ENCODE measurements around the gene TBC1D22A. TPM values are rescaled to one million over a fixed set of nuclear protein-coding genes. Genes with fewer than 3 reads are reported as not detected.

The TBC1D22A gene
- total and polyA plus RNA-seq, 10 of the 15 experiments (the other 5 are each of a cell fraction or from before 2014, with no cell fraction given), result 0.63 to 44.7 (median 27.4) TPM

GRCh38 chr22:46997311-46997970, 235.0 kb downstream of the TBC1D22A start (continued):
- TF ChIP-seq ZNF687 (IDR thresholded peaks at IDR 0.05), result no peak

GRCh38 chr22:46998331-46998730, 235.9 kb downstream of the TBC1D22A start:
- ChIA-PET RAD21 (ENCODE audit: unreplicated experiment) (no interaction called here), CTCF (no interaction called here), SMC1A (ENCODE audit: uncharacterized antibody, unreplicated experiment) (no interaction called here), POLR2A (no interaction called here)
- H3K27me3 ChIP-seq (replicated peaks in 1 of 2; ENCODE audit: control insufficient read depth in 2 of 2, insufficient read depth in 2 of 2, low read length in 1 of 2), result no peaks in the 10 kb centered on the region
- FAIRE-seq (no peak), ATAC-seq (no peak), DNase-seq (ENCODE audit: low read depth, low spot score) (no peak)
- H3K4me1 ChIP-seq (ENCODE audit: control insufficient read depth, insufficient read depth, low read length), result peaks cover 9% of the 10 kb centered on the region
- no peak overlapping the region for H2AFZ ChIP-seq (ENCODE audit: control insufficient read depth, low read depth, low read length)
- H3K9ac ChIP-seq (ENCODE audit: control insufficient read depth, insufficient read depth, low read length), result no peak overlapping the region
- no peak overlapping the region for H3K4me2 ChIP-seq (ENCODE audit: control insufficient read depth, insufficient read depth)
- BruUV-seq (replicated peaks), result no TSS peak
- H3K36me3 ChIP-seq (ENCODE audit: control insufficient read depth in 2 of 2, insufficient read depth in 2 of 2, low read length in 1 of 2), result peaks cover 10 to 13% of the 10 kb centered on the region in 2 experiments
- H3K9me3 ChIP-seq (replicated peaks; ENCODE audit: control insufficient read depth, insufficient read depth, low read length), result no peaks in the 10 kb centered on the region
- H3K79me2 ChIP-seq (ENCODE audit: control insufficient read depth, insufficient read depth, low read length), result no peaks in the 10 kb centered on the region; the same call in 1 of the 2 replicates
- no peak overlapping the region for H3K4me3 ChIP-seq
- in situ Hi-C loops (cut with MboI) (no loop called here), intact Hi-C loops (cut with micrococcal nuclease; ENCODE audit: unreplicated experiment) (no loop called here)
- WGBS (ENCODE audit: insufficient coverage, insufficient replicate concordance, low lambda C conversion rate, missing lambda C conversion rate), result 97% methylated on average over 12 of the region's 12 CpGs
- H3K27ac ChIP-seq (ENCODE audit: control insufficient read depth, insufficient read depth), result no peak overlapping the region
- H4K20me1 ChIP-seq (ENCODE audit: control insufficient read depth, insufficient read depth), result no peaks in the 10 kb centered on the region
- no peak for TF ChIP-seq RELB (IDR thresholded peaks at IDR 0.05; ENCODE audit: low read depth)
- no peak for TF ChIP-seq SPI1 (IDR thresholded peaks at IDR 0.05; ENCODE audit: borderline replicate concordance, insufficient read depth, low read depth, low read length)
- no peak for TF ChIP-seq ATF3 (IDR thresholded peaks at IDR 0.05; ENCODE audit: borderline replicate concordance, extremely low read depth, low read depth, low read length)
- no peak for TF ChIP-seq ATF2 (IDR thresholded peaks at IDR 0.05; ENCODE audit: low read length)
- TF ChIP-seq TAF1 (IDR thresholded peaks at IDR 0.05; ENCODE audit: borderline replicate concordance, low read depth, low read length), result no peak
- TF ChIP-seq ZNF592 (IDR thresholded peaks at IDR 0.05), result no peak
- TF ChIP-seq SIX5 (IDR thresholded peaks at IDR 0.05; ENCODE audit: low read depth, low read length, severe bottlenecking), result no peak

Data from GM12878 (cell line).